HG02759 (cell line): ENCODE data around the gene LGALS9.
"Not testable (repeated sequence)": the region's sequence is repeated elsewhere in the genome, so short reads cannot be mapped to it uniquely, and the experiment has no call there.

Experiments used
- ATAC-seq: cut with Tn5 transposase; IDR thresholded peaks from one replicate; pipeline ENCODE4 v1.9.1; 2021; ENCODE audit warnings: mild to moderate bottlenecking, moderate library complexity; ENCODE audit not compliant: unreplicated experiment

LGALS9 gene

DNA sequence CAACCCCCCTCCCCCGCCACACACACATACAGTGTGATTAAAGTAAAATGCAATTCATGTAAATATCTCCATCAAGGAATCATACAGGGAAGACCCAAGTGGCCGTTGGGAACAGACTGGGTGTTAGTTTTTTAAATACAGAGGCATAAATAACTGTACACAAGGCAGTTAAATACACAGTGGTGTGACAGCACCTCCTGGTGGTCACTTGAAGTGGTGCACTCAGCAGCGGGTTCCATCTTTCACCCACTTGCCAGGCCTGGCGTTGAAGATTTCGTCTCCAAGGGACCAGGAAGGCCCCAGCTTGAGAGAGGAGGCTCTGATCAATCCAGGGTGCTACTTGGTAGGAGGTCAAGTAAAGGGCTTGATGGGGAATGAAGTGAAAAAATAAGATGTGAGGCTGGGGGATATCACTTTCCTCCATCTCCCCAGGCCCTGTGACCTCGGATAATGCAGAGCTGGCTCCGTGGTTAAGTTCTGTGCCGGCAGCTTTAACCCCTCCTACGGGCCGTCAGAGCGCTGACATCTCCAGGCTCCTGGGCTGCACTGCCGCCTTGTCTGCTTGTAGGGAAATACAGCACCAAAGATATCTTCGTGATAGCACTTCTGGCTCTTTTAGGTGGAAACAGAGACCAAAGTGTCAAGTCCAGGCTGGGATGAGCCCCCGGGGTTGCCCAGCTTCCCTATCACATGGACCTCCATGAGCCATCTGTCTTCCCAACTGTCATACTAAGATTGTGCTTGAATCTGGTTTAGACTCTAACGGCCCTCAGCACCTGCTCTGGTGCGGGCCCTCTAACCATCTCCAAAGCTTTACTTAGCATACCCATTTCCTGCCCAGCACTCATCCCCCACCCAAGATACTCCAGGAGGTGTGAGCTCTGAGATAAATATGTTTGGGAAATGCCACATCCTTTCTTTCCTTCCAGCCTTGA lies 20.7 kb downstream of the LGALS9 start:
- no peak for ATAC-seq

DNA sequence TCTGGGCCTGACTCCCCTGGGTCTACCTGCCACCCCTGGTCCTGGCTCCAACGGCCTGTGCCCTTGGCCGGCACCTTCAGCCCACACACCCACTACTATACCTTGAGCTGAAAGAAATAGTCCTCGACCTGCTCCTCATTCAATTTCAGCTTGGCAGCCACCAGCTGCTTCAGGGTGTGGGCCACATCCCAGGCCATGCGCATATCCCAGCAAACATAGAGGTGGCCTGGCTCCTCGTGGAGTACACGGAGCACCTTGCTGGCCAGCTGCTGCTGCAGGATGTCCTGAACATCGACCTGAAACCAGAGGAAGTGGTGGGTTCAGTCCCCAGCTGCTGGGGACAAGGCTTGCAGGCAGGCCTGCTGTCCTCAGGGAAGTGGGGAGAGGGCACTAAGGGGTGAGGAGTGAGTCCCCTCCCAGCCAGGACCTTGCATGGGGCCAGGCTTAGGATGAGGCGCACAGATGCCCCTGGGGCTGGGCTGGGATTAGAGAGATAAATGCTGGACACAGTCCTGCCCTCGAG lies 22.5 kb downstream of the LGALS9 start:
- not testable (repeated sequence) for ATAC-seq

DNA sequence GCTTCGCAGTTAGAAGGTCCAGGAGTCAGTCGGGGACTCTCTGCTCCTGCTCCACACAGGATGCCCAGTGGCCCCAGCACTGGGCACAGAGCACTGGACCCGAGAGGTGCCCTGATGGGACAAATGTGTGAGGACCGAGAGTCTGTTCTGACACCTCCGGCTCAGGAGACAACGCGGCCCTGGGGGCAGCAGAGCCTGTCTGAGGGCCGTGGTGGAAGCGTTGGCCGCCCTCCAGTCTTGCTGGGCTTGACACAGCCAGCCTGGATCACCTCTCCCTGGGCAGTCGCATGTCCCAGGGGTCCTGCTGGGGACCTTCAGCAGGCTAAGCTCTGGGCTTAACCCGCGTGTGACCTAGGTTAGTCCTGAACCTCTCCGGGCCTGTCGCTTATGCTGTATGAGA lies 23.1 kb downstream of the LGALS9 start:
- no peak for ATAC-seq

DNA sequence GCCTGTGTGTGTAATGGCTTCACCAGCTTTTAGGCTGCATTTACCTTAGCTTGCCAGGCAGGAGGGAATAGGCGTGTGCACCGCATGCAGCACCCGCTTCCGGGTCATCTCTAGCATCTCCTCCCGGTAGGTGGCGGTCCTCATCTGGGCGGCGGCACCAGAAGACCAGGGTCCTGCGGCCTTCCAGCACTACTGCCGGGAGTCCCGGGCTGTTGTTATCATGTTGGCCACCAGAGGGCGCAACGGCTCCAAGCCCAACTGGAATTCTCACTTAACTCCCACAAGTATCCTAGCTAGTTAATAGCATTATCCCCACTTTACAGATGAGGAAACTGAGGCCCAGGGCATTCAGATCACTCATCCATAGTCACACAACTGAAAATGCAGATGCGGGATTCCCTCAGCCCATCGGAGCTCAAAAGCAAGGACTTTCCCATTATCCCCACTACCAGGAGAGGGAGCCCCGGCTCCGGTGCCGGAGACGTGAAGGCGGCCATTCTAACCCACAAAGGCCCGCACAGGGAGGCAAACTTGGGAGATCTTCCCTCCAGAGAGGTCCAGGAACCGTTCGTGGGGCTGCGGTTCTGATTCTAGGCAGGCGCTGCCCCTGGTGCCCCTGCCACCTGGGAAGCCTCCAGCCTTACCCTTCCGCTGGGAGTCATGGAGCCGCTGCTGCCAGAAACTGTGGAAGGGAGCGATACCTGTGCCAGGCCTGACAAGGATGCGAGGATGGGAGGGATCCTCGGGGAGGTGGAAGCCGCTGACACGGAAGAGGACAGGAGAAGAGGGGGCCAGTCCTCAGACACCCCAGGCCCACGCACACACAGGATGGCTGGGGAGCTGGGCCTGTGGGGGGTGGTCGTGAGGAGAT lies 23.9 kb downstream of the LGALS9 start:
- peak; percentile 87 for ATAC-seq

DNA sequence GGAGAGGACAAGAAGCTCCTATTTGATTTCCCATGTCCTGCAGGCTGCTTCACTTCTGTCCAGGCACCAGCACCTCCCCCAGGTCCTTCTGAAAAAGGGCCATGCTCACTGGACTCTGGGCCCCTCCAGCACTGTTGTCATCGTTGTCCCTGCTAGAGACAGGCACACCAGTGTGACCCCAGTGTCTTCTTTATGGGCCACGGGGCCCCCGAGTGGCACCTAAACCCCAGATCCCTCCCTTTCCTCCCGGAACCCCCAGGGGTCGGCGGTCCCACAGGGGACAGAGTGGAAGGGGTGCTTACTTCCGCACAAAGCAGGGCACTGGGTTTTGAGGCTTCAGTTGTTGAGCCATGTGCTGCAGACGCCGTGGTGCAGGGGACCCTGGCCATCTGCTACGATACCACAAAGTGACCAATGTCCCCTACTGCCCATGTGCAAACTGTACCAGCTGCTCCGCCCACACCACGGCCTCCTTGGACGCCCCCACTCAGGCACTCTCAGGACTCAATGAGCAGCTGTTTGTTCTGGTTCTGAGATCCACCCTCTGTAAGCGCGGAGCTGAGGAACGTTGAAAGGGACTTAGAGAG lies 24.6 kb downstream of the LGALS9 start:
- not testable (repeated sequence) for ATAC-seq

DNA sequence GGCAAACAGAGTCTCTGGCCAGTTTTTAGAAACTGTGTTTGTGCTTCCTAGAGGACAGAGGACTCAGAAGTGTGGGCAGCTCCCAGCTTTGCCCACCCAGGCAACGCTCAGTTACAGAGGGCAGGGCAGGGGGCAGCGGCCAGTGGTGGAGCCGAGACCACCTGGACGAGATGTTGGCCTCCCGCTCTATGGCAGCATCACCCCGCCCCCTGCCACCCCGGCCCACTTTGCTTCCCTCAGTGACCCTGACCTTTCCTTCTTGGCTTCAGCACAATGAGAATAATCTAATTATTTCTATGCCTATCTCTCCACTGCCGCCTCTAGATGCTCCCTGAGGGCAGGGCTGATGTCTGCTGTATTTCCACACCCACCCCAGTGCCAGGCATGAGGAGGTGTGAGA lies 25.6 kb downstream of the LGALS9 start:
- not testable (repeated sequence) for ATAC-seq

DNA sequence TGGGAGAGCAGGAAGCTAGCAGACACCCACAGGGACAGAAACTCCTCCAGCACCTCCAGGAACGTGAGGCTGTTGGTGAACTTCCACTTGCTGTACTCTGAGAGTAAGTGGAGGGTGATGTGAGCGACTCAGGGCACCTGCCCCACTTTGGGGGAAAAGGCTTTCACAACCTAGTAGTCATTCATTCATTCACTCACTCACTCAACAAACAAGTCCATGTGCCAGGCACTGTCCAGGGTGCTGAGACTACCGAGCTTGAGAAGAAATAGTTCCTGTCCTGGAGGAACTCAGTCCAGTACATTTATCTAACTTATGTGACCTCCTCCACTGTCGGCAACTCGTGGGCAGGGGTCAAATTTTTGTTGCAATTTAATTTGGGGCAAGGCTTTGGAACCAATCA lies 26.6 kb downstream of the LGALS9 start:
- ATAC-seq = no peak

DNA sequence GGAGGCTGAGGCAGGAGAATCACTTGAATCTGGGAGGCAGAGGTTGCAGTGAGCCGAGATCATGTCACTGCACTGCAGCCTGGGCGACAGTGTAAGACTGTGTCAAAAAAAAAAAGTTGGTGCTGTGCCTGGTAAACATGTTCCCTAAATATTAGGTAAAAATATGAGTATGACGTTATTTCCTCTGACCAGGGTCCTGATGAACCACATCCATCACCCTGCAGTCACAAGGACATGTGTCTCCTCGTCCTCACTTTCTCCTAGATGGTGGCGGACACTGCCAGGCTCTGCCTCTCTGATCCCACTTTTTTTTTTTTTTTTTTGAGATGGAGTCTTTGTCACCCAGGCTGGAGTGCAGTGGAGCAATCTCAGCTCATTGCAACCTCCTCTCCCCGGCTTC lies 28.7 kb downstream of the LGALS9 start:
- ATAC-seq = no peak

DNA sequence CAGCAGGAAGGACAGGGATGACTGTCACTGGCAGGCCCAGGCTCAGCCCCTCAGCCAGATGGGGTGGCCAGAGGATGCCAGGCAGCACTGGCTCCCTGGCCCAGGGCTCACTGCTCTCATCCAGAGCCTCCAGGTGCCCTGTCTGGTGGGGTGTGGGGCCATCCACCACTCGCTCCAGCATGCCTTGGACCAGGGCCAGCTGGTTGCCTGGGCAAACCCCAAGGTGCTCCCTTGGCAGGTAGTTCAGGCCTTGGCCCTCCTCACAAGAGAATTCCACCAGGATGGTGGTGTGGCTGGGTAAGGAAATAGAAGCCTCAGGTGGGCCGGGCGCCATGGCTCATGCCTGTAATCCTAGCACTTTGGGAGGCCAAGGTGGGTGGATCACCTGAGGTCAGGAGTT lies 29.4 kb downstream of the LGALS9 start:
- no peak for ATAC-seq

DNA sequence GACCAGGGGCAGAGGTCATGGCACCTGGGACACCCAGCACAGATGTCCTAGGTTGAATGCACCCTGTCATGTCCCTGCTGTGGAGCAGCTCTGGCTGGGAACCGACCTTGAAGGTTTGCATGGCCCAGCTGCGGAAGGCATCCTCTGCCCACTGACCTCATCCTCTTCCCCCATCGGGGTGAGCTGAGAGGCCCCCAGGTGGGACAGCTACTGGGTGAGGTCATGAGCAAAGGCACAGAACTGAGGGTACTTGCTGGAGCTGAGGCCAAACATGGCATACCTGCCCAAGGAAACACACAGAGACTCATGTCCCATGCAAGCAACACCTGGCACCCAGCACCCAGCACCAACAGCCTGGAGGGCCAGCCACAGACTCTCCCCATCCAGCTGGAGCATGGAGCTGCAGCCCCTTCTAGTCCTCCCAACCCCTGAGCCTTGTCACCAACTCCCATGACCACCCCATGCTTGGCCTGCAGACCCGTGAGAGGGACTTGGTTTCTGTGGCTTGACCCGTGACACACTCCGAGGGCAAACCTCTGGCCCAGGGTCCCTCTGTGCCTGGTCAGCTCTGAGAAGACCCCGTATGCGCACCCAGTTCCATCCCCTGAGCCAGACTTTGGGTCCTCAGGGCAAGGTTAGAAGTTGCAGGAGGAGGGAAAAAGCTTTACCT lies 33.1 kb downstream of the LGALS9 start:
- no peak for ATAC-seq

DNA sequence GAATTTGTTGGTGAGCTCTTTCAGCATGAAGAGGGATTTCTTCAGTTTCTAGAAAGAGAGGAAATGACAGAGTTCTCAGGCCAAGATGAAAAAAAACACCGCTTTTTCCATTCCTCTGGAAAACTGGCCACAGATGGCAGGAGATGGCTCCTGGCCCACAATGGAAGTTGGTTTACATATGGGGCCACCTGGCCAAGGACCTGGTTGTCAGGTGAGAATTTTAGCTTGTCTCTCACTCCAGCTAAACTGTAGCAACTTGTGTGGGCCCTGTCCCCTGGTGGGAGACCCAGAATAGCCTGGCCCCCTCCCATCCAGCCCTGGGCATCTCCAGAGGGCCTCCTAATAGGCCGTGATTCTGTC lies 33.6 kb downstream of the LGALS9 start:
- ATAC-seq = no peak

DNA sequence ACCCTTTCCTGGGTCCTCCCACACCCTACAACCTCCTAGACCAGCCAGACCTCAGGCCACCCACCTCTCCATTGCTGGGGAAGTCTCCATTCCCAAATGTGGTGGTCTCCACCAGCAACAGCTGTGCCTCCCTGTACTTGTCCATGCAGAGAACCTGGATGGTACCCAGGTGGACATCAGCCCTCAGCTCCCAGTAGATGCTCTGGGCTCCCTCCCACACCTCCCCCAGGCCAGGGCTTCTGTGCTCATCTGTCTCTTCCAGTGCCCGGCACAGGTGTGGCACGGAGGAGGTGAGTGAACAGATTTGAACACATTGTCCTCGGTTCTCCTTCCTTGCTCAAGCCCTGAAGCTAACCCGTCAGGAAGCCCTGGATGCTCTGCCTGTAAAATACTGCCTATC lies 34.6 kb downstream of the LGALS9 start:
- ATAC-seq = no peak

DNA sequence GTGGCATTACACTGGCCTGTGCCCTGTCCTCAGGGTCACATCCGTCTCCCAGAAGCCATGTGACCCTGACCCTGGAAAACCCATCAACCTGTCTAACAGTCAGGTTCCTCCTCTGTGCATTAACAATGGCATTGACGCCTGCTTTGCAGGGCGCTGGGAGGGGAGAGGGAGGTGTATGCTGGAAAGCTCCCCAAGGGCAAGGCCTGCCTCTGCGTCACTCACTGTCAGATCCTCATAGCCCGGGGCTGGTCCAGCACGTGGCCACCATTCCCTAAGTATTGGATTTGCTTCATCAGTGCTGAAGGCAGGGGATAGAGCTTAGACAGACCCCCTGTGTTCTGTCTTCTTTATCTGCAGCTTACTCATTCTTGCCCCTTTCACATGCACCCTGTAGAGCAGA lies 35.3 kb downstream of the LGALS9 start:
- not testable (repeated sequence) for ATAC-seq

DNA sequence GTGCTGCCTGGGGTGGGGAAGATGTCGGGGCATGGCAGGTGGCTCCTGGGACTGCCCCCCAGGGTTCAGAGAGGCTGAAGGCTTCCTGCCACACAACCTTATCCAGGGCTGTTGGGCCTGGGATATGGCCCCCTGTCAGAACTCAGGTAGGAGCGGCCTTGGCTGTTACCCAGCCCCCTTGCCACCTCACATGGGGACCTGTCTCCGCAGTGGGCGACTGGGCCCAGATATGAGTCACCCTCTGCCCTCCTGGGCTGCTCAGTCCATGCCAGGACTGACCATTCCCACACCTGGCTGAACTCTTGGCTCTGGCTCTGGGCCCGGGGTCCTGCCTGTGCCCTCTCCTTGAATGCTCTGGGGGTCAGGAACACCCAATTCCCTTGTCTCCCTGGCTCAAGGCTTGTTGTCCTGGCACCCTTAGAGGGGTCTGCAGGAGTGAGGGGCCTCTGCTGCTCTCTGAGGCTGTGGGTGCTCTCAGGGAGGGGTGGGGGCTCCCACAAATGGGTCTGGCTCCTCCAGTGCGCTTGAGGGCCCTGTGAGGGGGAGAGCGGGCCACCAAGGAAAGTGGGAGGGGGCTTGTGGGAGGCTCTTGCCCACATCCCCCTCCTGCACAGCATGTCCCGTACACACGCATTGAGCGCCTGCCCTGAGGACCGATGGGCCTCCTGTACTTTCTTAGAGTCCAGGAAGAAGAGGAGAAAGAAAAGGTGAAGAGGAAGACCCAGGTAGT lies 36.0 kb downstream of the LGALS9 start:
- ATAC-seq = no peak

DNA sequence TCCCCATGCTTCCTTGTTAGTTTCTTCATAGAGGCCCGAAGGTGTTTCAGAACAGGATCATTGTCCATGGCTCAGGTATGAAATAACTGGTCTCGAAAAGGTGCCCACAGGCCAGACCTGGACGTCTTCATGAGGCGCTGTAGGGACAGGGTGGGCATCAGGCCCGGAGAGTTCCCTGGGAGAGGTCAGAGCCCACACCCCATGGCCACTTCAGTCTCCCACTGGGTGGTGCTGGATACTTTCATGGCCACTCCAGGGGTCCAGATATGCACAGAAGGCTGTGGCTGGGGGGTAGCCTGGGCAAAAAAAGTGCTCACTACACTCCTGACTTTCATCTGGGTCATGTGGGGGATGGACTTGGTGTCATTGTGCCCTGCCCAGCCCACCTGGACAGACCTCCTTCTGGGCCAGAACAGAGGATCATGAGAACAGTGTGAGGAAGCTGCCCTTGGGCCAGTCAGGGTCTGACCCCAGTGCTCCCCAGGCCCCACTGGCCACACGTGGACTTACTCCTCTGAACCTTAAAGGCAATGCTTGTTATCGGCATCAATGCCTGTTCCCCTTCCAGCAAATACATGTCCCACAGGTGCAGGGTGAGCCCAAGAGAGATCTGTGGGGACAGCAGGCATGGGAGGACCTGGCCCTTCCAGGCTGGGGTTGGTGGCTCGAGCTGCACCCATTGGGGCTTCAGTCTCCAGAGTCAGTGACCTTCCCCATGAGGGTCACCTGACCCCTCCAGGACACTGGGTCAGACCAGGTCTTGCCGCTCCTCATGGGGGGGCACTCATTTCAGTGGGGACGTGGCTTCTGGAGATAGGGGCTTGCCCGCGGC lies 36.9 kb downstream of the LGALS9 start:
- ATAC-seq = no peak

DNA sequence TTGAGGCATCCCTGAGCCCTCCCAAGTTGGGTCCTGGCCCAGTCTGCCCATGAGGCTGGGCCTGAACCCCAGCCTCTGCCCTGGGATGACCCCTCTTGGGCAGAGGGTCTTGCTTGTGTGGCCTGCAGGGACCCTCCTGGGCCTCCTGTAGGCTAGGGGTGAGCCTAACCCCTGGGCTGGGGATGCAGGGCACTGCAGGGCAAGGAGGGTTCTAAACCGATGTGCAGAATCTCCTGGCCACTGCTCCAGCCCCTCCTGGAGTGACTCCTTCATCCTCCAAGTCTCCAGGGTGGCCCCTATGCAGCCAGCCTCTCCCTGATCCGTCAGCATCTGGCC lies 37.5 kb downstream of the LGALS9 start:
- no peak for ATAC-seq

DNA sequence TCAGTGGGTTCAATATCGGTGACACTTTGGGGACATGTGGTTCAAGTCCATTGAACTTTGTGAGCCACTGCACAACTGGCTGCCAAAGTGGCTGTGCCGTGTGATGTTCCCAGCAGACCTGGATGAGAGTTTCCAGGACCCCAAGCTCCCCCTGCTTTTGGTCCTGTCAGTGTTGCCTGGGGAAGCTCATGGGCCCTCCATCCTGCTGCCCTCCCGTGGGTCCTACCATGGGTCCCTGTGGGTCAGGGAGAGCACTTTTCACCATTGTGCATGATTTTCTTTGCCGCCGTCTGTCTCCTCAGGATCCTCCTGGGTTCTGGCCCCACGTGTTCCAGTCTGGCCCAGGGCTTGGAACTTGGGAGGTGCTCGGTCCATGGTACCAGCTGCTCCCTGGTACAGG lies 38.1 kb downstream of the LGALS9 start:
- no peak for ATAC-seq

DNA sequence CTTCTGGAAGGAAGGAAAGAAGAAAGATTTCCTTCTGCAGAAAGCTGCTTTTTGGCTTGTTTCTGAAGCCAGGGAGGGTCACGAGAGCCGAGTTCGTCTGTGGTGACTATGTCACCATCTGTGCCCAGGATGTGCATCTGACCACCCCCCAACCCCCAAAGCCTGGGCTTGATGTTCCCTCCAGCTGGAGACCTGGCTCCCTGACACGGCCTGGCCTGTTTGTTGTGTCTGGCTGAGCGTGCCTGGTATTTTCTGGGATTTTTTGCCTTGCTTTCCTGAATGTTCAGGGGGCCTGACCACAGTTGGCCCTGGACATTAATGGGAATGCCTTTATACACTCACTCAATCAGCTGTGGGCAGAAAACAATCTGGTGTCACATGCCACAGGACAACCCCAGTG lies 38.9 kb downstream of the LGALS9 start:
- ATAC-seq = no peak

DNA sequence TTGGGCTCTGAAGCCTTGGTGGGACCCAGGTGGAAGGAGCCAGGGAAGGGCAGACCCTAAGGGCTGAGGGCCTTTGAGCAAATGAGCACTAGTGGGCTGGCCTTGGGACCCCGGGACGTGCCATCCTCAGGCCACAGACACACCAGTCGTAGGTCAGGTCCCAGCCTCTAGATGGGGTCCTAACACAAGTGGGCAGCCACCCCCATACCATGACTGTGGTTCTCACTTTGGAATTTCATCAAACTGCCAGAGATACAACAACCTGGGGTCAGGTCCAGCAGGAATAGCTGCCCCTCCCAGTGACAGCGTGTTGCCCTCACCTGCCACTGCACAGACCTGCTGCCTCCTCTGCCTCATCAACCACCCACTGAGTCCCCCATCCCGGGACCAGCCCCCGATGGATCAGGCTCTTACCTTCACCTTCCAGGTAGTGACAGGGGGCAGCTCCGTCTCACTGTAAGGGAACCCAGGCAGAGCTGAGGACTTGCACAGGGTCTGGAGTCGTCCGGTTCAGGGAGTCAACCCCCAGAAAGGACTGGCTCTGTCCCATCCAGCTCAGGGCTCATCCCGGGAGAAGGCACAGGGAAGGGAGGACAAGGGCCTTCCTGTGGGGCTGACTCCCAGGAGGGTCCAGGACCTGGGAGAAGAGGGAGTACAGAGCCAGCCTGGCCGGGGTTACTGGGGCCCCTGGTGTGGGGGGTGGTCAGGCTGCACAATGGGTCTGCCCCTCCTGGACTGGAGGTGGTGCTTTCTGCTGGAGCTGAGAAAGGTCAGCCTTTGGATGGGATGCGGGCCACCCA lies 40.0 kb downstream of the LGALS9 start:
- no peak for ATAC-seq
